Sigmoid colon (tissue), 7 donors: Measurements from ENCODE around the gene TANGO2. TPM values are rescaled to one million over a fixed set of nuclear protein-coding genes. Genes with fewer than 3 reads are reported as not detected.

ENCODE experiments used
- DNase-seq: peaks from one replicate; pipeline ENCODE4 v3.0.0-alpha.2; 2019
- H3K27ac ChIP-seq, 4 donors: fragments of 200-600 bp; sonication (generic); one replicate each; pipeline ENCODE4 v1.5.1; 2016 to 2019; ENCODE audit warnings: mild to moderate bottlenecking in 1 of 4
- H3K27me3 ChIP-seq, 3 donors: fragments of 200-600 bp; sonication (generic); one replicate each; pipeline ENCODE4 v1.5.1; 2019; ENCODE audit warnings: mild to moderate bottlenecking in 1 of 3
- H3K36me3 ChIP-seq, 4 donors: fragments of 200-600 bp; sonication (generic); one replicate each; pipeline ENCODE4 v1.5.1; 2016 to 2019
- H3K4me1 ChIP-seq, 4 donors: fragments of 200-600 bp; sonication (generic); one replicate each; pipeline ENCODE4 v1.5.1; 2017 to 2019
- H3K4me3 ChIP-seq, 4 donors: fragments of 200-600 bp; sonication (generic); one replicate each; pipeline ENCODE4 v1.5.1; 2017 to 2019; ENCODE audit warnings: mild to moderate bottlenecking in 2 of 4, moderate library complexity in 1 of 4
- H3K9me3 ChIP-seq, 4 donors: fragments of 200-600 bp in 3 of 4; sonication (generic) in 3 of 4; one replicate each; pipeline versions ENCODE4 v1.5.1 to v1.6.1; 2013 to 2019
- CTCF ChIP-seq, 4 experiments: fragments of 450-650 bp in 3 of 4; fragments of 200-600 bp in 1 of 4; IDR thresholded peaks; one replicate each; pipeline ENCODE4 v1.5.1; 2016 to 2019; ENCODE audit warnings: antibody characterized with exemption in 4 of 4, mild to moderate bottlenecking in 3 of 4, moderate library complexity in 2 of 4
- EP300 ChIP-seq, 4 donors: sonication (generic); formaldehyde crosslinking; IDR thresholded peaks; one replicate each; pipeline ENCODE4 v1.6.1; 2017; ENCODE audit warnings: antibody characterized with exemption in 4 of 4
- POLR2A ChIP-seq, 2 donors: fragments of 450-650 bp; IDR thresholded peaks; one replicate each; pipeline ENCODE4 v1.6.1; 2016; ENCODE audit warnings: antibody characterized with exemption in 2 of 2, mild to moderate bottlenecking in 2 of 2, moderate library complexity in 2 of 2
- POLR2AphosphoS5 ChIP-seq, 4 donors: sonication (generic); formaldehyde crosslinking; IDR thresholded peaks; one replicate each; pipeline ENCODE4 v1.6.1; 2017; ENCODE audit warnings: antibody characterized with exemption in 4 of 4
- WGBS, 2 donors: extraction: QIAGEN DNeasy Blood & Tissue Kit; methylation state at CpG; one replicate each; pipeline ENCODE4 v1.1.7; 2013; 5-methylcytosine and 5-hydroxymethylcytosine counted together
- intact Hi-C: fragments of 100-400 bp; cut with DNase I; formaldehyde crosslinking; loops from one replicate; pipeline ENCODE4 v1.15.1; 2023
- polyA plus RNA-seq, 3 donors: library from polyadenylated mRNA; stranded (reverse); fragments of 200-250 nt; gene quantifications; one replicate each; pipeline ENCODE4 v1.2.3, GENCODE V29; 2013
- total RNA-seq, 4 donors: library from RNA; depleted of rRNA; stranded (reverse); fragments of >200 nt; gene quantifications; one replicate each; pipeline ENCODE4 v1.1.0, GENCODE V29; 2016
- donor health status: healthy with polysubstance abuse.
- donor health status: Bipolar disorder and iron deficiency.
- donor health status: healthy.

The TANGO2 gene
- total and polyA plus RNA-seq, 7 donors, result 24.2 to 46.2 (median 31.6) TPM

- H3K36me3 ChIP-seq, result peaks cover 0 to 63% (median 11%) of the 10 kb centered on the region in 4 donors
- no peaks in the 10 kb centered on the region for H3K9me3 ChIP-seq
- no peak overlapping the region for H3K27ac ChIP-seq
- H3K4me3 ChIP-seq, result no peak overlapping the region
- DNase-seq, result no peak
- TF ChIP-seq POLR2A (IDR thresholded peaks at IDR 0.05), result no peak
- no peak for TF ChIP-seq POLR2AphosphoS5 (IDR thresholded peaks at IDR 0.05)
- TF ChIP-seq EP300 (IDR thresholded peaks at IDR 0.05), result no peak
- no peak for TF ChIP-seq CTCF (IDR thresholded peaks at IDR 0.05)
- intact Hi-C loops, result loop anchor here (10.0 kb wide), 1 partner anchor 108 kb away; the partner anchor contains the start of gene DGCR8
- 87 to 94% methylated on average over 3 of the region's 3 CpGs for WGBS, 2 donors
- peaks cover 0 to 17% (median 8%) of the 10 kb centered on the region in 4 donors for H3K4me1 ChIP-seq
- no peaks in the 10 kb centered on the region for H3K27me3 ChIP-seq
Measured at GRCh38 chr22:19976671-19977070, 44.2 kb upstream of the TANGO2 start.

- H3K4me3 ChIP-seq, result no peak overlapping the region
- intact Hi-C loops, result loop anchor here (10.0 kb wide), 1 partner anchor 107 kb away; the partner anchor contains the start of gene DGCR8
- WGBS, 2 donors, result 87 to 94% methylated on average over 32 of the region's 32 CpGs
- H3K27ac ChIP-seq, result no peak overlapping the region
- H3K4me1 ChIP-seq, result peaks cover 0 to 17% (median 8%) of the 10 kb centered on the region in 4 donors
- no peaks in the 10 kb centered on the region for H3K27me3 ChIP-seq
- TF ChIP-seq POLR2A (IDR thresholded peaks at IDR 0.05), result no peak
- TF ChIP-seq EP300 (IDR thresholded peaks at IDR 0.05), result no peak
- TF ChIP-seq CTCF (IDR thresholded peaks at IDR 0.05), result no peak
- no peak for TF ChIP-seq POLR2AphosphoS5 (IDR thresholded peaks at IDR 0.05)
- no peaks in the 10 kb centered on the region for H3K9me3 ChIP-seq
- H3K36me3 ChIP-seq, result peaks cover 0 to 55% (median 11%) of the 10 kb centered on the region in 4 donors
- no peak for DNase-seq
Measured at GRCh38 chr22:19977296-19978243, 43.3 kb upstream of the TANGO2 start.

- DNase-seq, result no peak
- TF ChIP-seq POLR2AphosphoS5 (IDR thresholded peaks at IDR 0.05) (no peak), POLR2A (IDR thresholded peaks at IDR 0.05) (no peak), EP300 (IDR thresholded peaks at IDR 0.05) (no peak), CTCF (IDR thresholded peaks at IDR 0.05) (no peak)
- WGBS, 2 donors, result 94 to 95% methylated on average over 17 of the region's 17 CpGs
- Histone ChIP-seq H3K27ac (no peak overlapping the region), H3K27me3 (no peaks in the 10 kb centered on the region), H3K9me3 (no peaks in the 10 kb centered on the region), H3K4me3 (no peak overlapping the region), H3K4me1 (peaks cover 0 to 25% (median 16%) of the 10 kb centered on the region in 4 donors), H3K36me3 (peaks cover 0 to 43% (median 11%) of the 10 kb centered on the region in 4 donors)
- intact Hi-C loops, result loop anchor here (10.0 kb wide), 1 partner anchor 106 kb away; the partner anchor contains the start of gene DGCR8
Measured at GRCh38 chr22:19978748-19979147, 42.2 kb upstream of the TANGO2 start.

GRCh38 chr22:19979712-19980493, 41.0 kb upstream of the TANGO2 start:
- TF ChIP-seq CTCF (IDR thresholded peaks at IDR 0.05), result no peak
- TF ChIP-seq POLR2A (IDR thresholded peaks at IDR 0.05), result no peak
- TF ChIP-seq POLR2AphosphoS5 (IDR thresholded peaks at IDR 0.05), result no peak
- TF ChIP-seq EP300 (IDR thresholded peaks at IDR 0.05), result no peak
- H3K4me3 ChIP-seq, result no peak overlapping the region
- peaks cover 0 to 42% (median 11%) of the 10 kb centered on the region in 4 donors for H3K36me3 ChIP-seq
- H3K27ac ChIP-seq, result no peak overlapping the region
- H3K27me3 ChIP-seq, result no peaks in the 10 kb centered on the region
- intact Hi-C loops, result loop anchor here (10.0 kb wide), 2 partner anchors 105 to 135 kb away; partner anchors contain the start of genes DGCR8, RANBP1 and TRMT2A
- 94 to 95% methylated on average over 52 of the region's 52 CpGs for WGBS, 2 donors
- no peaks in the 10 kb centered on the region for H3K9me3 ChIP-seq
- H3K4me1 ChIP-seq, result peaks cover 0 to 29% (median 21%) of the 10 kb centered on the region in 4 donors
- no peak for DNase-seq
